OCI-LY3 (cell line): ENCODE data around the gene DLG4.

Experiments used
- H2AFZ ChIP-seq: fragments of 200-600, 300-600 bp; shearing (Covaris generic); 2 replicates; pipeline ENCODE4 v1.6.0; 2014; ENCODE audit warnings: antibody characterized with exemption, low read depth, low read length
- H3K27ac ChIP-seq: fragments of 200-600, 300-600 bp; sonication (generic); 2 replicates; pipeline ENCODE4 v1.5.1; 2014; ENCODE audit warnings: mild to moderate bottlenecking, low read length, moderate library complexity, mixed read lengths
- H3K27me3 ChIP-seq: fragments of 200-600, 300-600 bp; sonication (generic); 2 replicates; pipeline ENCODE4 v1.6.1; 2014; ENCODE audit warnings: low read depth, low read length, mixed read lengths
- H3K36me3 ChIP-seq: fragments of 200-600, 300-600 bp; sonication (generic); replicated peaks from 2 replicates; pipeline ENCODE3; 2014; ENCODE audit warnings: low read depth, low read length, mixed read lengths
- H3K4me1 ChIP-seq: fragments of 300-600, 200-600 bp; sonication (generic); 2 replicates; pipeline ENCODE4 v1.6.1; 2014; ENCODE audit warnings: low read length, mixed read lengths
- H3K4me2 ChIP-seq: fragments of 200-600, 300-600 bp; sonication (generic); 2 replicates; pipeline ENCODE4 v1.6.1; 2014; ENCODE audit warnings: low read length, mixed read lengths
- H3K4me3 ChIP-seq: fragments of 300-600, 200-600 bp; sonication (generic); 2 replicates; pipeline ENCODE4 v1.5.1; 2014; ENCODE audit warnings: antibody characterized with exemption, mild to moderate bottlenecking, low read length, moderate library complexity
- H3K79me2 ChIP-seq: fragments of 300-600, 200-600 bp; shearing (Covaris generic); 2 replicates; pipeline ENCODE4 v1.6.1; 2014; ENCODE audit warnings: mild to moderate bottlenecking, low read length, mixed read lengths
- H3K9ac ChIP-seq: fragments of 300-600, 200-600 bp; shearing (Covaris generic); 2 replicates; pipeline ENCODE4 v1.6.0; 2014; ENCODE audit warnings: mild to moderate bottlenecking, low read length, moderate library complexity
- H3K9me3 ChIP-seq: fragments of 200-600, 300-600 bp; shearing (Covaris generic); 2 replicates; pipeline ENCODE4 v1.6.1; 2014; ENCODE audit warnings: low read length, mixed read lengths; ENCODE audit not compliant: insufficient read depth
- H4K20me1 ChIP-seq: fragments of 200-600, 300-600 bp; sonication (generic); 2 replicates; pipeline ENCODE4 v1.6.1; 2016; ENCODE audit warnings: low read length, mixed read lengths; ENCODE audit not compliant: insufficient read depth
- EZH2phosphoT487 ChIP-seq: fragments of 200-600 bp; shearing (Covaris generic); IDR thresholded peaks from 2 replicates; pipeline ENCODE4 v1.6.1; 2018; ENCODE audit warnings: antibody characterized with exemption, mixed run types, low read depth
- TF ChIP-seq, protein P1 (sequence below): fragments of 200-600, 300-600 bp; sonication (generic); IDR thresholded peaks from 2 replicates; pipeline ENCODE4 v1.5.1; 2014; ENCODE audit warnings: antibody characterized with exemption, low read length, low read depth

DLG4 gene

DNA sequence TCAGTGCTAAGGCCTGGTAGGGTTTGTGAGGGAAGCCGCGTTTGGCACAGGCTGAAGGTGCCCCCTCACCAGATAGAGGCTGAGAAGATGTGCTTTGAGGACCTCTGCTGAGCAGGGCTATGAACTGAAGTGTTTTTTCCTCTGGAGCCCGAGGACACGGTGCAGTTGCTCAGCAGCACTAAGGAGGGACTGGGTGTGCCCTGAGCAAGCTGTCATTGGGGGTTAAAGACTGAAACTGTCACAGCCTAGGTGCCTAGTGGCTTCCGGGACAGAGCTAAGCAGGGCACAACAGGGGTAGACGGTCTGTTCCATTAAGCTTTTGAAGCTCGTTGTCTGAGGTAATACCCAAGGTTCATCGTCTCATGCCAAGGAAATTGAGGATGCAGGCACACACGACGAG lies 80.2 kb downstream of the DLG4 start:
- Histone ChIP-seq H3K4me2 (no peak overlapping the region), H3K36me3 (no peaks in the 10 kb centered on the region), H2AFZ (no peak overlapping the region; the same call in 1 of the 2 replicates), H3K27ac (no peak overlapping the region), H3K9me3 (no peaks in the 10 kb centered on the region), H3K27me3 (peaks cover 5% of the 10 kb centered on the region; the same call in 1 of the 2 replicates), H3K4me3 (no peak overlapping the region), H3K9ac (no peak overlapping the region), H3K4me1 (no peaks in the 10 kb centered on the region), H4K20me1 (no peaks in the 10 kb centered on the region), H3K79me2 (no peaks in the 10 kb centered on the region)
- TF ChIP-seq, protein P1, sequence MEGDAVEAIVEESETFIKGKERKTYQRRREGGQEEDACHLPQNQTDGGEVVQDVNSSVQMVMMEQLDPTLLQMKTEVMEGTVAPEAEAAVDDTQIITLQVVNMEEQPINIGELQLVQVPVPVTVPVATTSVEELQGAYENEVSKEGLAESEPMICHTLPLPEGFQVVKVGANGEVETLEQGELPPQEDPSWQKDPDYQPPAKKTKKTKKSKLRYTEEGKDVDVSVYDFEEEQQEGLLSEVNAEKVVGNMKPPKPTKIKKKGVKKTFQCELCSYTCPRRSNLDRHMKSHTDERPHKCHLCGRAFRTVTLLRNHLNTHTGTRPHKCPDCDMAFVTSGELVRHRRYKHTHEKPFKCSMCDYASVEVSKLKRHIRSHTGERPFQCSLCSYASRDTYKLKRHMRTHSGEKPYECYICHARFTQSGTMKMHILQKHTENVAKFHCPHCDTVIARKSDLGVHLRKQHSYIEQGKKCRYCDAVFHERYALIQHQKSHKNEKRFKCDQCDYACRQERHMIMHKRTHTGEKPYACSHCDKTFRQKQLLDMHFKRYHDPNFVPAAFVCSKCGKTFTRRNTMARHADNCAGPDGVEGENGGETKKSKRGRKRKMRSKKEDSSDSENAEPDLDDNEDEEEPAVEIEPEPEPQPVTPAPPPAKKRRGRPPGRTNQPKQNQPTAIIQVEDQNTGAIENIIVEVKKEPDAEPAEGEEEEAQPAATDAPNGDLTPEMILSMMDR = no peak
- no peak for TF ChIP-seq EZH2phosphoT487

DNA sequence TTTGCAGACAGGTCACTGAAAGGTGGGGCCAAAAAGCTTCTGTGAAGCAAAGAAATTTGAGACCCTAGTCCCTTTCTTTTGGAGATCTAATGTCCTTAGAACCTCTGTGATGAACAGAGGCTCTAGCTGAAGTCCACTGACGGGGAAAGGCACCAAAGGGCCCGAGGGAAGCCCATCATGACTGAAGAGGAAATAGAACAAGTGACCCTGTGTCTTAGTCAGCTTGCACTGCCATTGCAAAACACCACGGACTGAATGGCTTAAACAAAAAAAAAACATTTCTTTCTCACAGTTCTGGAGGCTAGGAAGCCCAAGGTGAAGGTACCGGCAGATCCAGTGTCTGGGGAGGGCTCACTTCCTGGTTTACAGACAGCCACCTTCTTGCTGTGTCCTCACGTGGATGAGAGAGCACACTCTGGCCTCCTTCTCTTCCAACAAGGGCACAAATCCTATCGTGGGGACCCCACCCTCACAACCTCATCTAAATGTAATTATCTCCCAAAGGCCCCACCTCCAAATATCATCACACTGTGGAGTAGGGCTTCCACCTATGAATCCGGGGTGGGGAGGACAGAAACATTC lies 80.7 kb downstream of the DLG4 start:
- H2AFZ ChIP-seq = no peak overlapping the region
- TF ChIP-seq EZH2phosphoT487 = no peak
- TF ChIP-seq, protein P1 = no peak
- H3K4me3 ChIP-seq = no peak overlapping the region
- H3K9me3 ChIP-seq = no peaks in the 10 kb centered on the region
- H3K4me1 ChIP-seq = no peaks in the 10 kb centered on the region
- no peaks in the 10 kb centered on the region for H3K36me3 ChIP-seq
- no peak overlapping the region for H3K9ac ChIP-seq
- H4K20me1 ChIP-seq = no peaks in the 10 kb centered on the region
- H3K79me2 ChIP-seq = no peaks in the 10 kb centered on the region
- H3K4me2 ChIP-seq = no peak overlapping the region
- no peak overlapping the region for H3K27ac ChIP-seq
- peaks cover 5% of the 10 kb centered on the region; the same call in 1 of the 2 replicates for H3K27me3 ChIP-seq

DNA sequence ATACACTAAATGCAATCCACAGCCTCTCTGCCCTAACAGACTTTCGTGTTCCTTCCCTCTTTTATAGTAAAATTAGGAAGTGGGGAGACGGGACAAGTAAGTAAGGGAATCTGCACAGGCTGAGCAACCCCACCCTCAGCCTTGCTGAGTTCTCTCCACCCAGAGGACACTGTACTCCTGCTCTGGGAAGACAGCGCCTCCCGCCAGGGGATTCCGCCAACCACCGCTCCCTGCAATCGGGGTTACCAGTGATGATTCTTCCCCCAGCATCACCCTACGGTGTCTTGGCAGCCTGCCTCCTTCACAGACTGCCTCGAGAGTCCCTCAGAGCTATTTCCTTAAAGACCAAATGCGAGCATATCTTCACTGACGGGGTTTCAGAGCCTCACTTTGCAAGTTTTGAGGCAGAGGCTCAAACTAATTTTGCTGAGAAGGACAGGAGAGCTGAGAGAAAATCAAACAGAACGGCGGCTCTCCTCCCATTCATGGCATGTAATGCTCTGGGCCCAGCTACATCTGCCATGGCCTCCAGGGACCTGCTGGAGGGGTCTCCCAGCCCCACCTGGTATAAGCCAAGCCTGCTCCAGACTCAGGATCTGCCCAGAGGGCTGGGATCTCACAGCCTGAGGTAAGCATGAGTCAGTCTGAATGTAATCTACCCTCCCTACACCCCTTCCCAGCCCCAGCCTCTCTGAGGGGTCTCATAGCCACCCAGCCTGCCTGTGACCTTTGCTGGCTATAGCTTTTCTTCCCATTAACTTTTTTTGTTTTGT lies 82.3 kb downstream of the DLG4 start:
- Histone ChIP-seq H3K36me3 (no peaks in the 10 kb centered on the region), H3K4me3 (no peak overlapping the region), H3K27ac (no peak overlapping the region), H3K4me2 (no peak overlapping the region), H2AFZ (no peak overlapping the region), H4K20me1 (no peaks in the 10 kb centered on the region), H3K9ac (no peak overlapping the region), H3K79me2 (no peaks in the 10 kb centered on the region), H3K27me3 (peaks cover 5% of the 10 kb centered on the region; the same call in 1 of the 2 replicates), H3K4me1 (peaks cover 12% of the 10 kb centered on the region), H3K9me3 (no peaks in the 10 kb centered on the region)
- TF ChIP-seq EZH2phosphoT487 = no peak
- TF ChIP-seq, protein P1 = no peak
